GM12878 (cell line): ENCODE results near the gene MAST1. TPM values are rescaled to one million over a fixed set of nuclear protein-coding genes. Genes with fewer than 3 reads are reported as not detected.

Experiments used
- CEBPB ChIP-seq, 2 experiments: fragments of 150-350 bp in 1 of 2; IDR thresholded peaks; 2 replicates each; pipeline ENCODE4 v1.6.1; 2012 to 2014; ENCODE audit warnings: low read depth in 2 of 2, low read length in 2 of 2, borderline replicate concordance in 1 of 2, inconsistent platforms in 1 of 2
- EGR1 ChIP-seq, 2 experiments: IDR thresholded peaks; 1 replicate in 1 of 2; 2 replicates in 1 of 2; pipeline ENCODE4 v1.6.1; 2011 to 2012; ENCODE audit warnings: low read depth in 2 of 2, low read length in 2 of 2, borderline replicate concordance in 1 of 2, mild to moderate bottlenecking in 1 of 2, moderate library complexity in 1 of 2
- EP300 ChIP-seq, 2 experiments: fragments of 150-350 bp in 1 of 2; IDR thresholded peaks; 2 replicates each; pipeline ENCODE4 v1.6.1; 2011 to 2012; ENCODE audit warnings: low read depth in 2 of 2, low read length in 2 of 2, borderline replicate concordance in 1 of 2, improper control_type of control experiment in 1 of 2, inconsistent platforms in 1 of 2; ENCODE audit not compliant: control insufficient read depth in 1 of 2
- JUND ChIP-seq: IDR thresholded peaks from 2 replicates; pipeline ENCODE4 v1.6.1; 2012; ENCODE audit warnings: low read depth, mild to moderate bottlenecking, low read length, improper control_type of control experiment, moderate library complexity
- NR2C1 ChIP-seq: fragments of 450-650 bp; IDR thresholded peaks from 2 replicates; pipeline ENCODE4 v1.6.1; 2017; ENCODE audit warnings: antibody characterized with exemption, mild to moderate bottlenecking, moderate library complexity
- POLR2A ChIP-seq: IDR thresholded peaks from 2 replicates; pipeline ENCODE4 v1.6.1; 2011; ENCODE audit warnings: low read depth, mild to moderate bottlenecking, low read length
- POLR2AphosphoS5 ChIP-seq: IDR thresholded peaks from 2 replicates; pipeline ENCODE4 v1.6.1; 2011; ENCODE audit warnings: mild to moderate bottlenecking, low read length, inconsistent platforms
- RB1 ChIP-seq: fragments of 450-650 bp; formaldehyde crosslinking; IDR thresholded peaks from 2 replicates; pipeline ENCODE4 v1.6.1; 2017; ENCODE audit warnings: mild to moderate bottlenecking, borderline replicate concordance
- RCOR1 ChIP-seq: conservative IDR thresholded peaks from 2 replicates; pipeline ENCODE4 v1.6.1; 2012; ENCODE audit warnings: low read depth, low read length, improper control_type of control experiment
- SIX5 ChIP-seq: IDR thresholded peaks from 2 replicates; pipeline ENCODE4 v1.6.1; 2011; ENCODE audit warnings: mild to moderate bottlenecking, low read depth, low read length, moderate library complexity; ENCODE audit not compliant: severe bottlenecking
- SREBF1 ChIP-seq: IDR thresholded peaks from 2 replicates; pipeline ENCODE4 v1.6.1; 2012; ENCODE audit warnings: mild to moderate bottlenecking, low read length
- ZBED1 ChIP-seq: IDR thresholded peaks from 2 replicates; pipeline ENCODE4 v1.6.1; 2016; ENCODE audit warnings: borderline replicate concordance
- ZNF384 ChIP-seq: IDR thresholded peaks from 2 replicates; pipeline ENCODE4 v1.6.1; 2012; ENCODE audit warnings: low read depth, mild to moderate bottlenecking, low read length, improper control_type of control experiment, borderline replicate concordance
- polyA plus RNA-seq, 11 experiments: library from polyadenylated mRNA; depleted of rRNA in 4 of 11; unstranded in 6 of 11; stranded (reverse) in 5 of 11; fragments of >200 nt; fragmentation: Nextera tagmentation in 4 of 11; fragmentation: Illumina TruSeq in 1 of 11; extraction: Ambion mirVana in 4 of 11; extraction: Trizol in 1 of 11; gene quantifications; 1 replicate in 1 of 11; 2 replicates in 10 of 11; pipeline versions ENCODE4 v1.2.1 to v1.2.3, GENCODE V29; 2011 to 2016; ENCODE audit warnings: inconsistent platforms in 2 of 11, missing spikeins in 2 of 11, low read depth in 1 of 11
- total RNA-seq, 4 experiments: library from RNA; depleted of rRNA in 3 of 4; stranded (reverse); fragments of >200 nt in 3 of 4; fragmentation: Illumina TruSeq in 1 of 4; extraction: Trizol in 1 of 4; gene quantifications; 2 replicates each; pipeline versions ENCODE4 v1.2.1 to v1.2.3, GENCODE V29; 2013 to 2021
- TF ChIP-seq, protein P1 (sequence below): fragments of 450-650 bp; IDR thresholded peaks from 2 replicates; pipeline ENCODE4 v1.6.1; 2016; ENCODE audit warnings: mild to moderate bottlenecking, moderate library complexity, borderline replicate concordance
- TF ChIP-seq, protein P2 (sequence below): fragments of 450-650 bp; IDR thresholded peaks from 2 replicates; pipeline ENCODE4 v1.6.1; 2017; ENCODE audit warnings: mild to moderate bottlenecking, moderate library complexity
- TF ChIP-seq, protein P3 (sequence below): IDR thresholded peaks from 2 replicates; pipeline ENCODE4 v1.6.1; 2011; ENCODE audit warnings: borderline replicate concordance, low read depth, mild to moderate bottlenecking, moderate library complexity, low read length; ENCODE audit not compliant: insufficient read depth, poor library complexity, severe bottlenecking
- TF ChIP-seq, protein P4 (sequence below): fragments of 450-650 bp; IDR thresholded peaks from 2 replicates; pipeline ENCODE4 v1.6.1; 2016; ENCODE audit warnings: mild to moderate bottlenecking

MAST1 gene
- total and polyA plus RNA-seq, 10 of the 15 experiments (the other 5 are each of a cell fraction or from before 2014, with no cell fraction given): 0.08 to 0.79 (median 0.44) TPM; not detected in 1

DNA sequence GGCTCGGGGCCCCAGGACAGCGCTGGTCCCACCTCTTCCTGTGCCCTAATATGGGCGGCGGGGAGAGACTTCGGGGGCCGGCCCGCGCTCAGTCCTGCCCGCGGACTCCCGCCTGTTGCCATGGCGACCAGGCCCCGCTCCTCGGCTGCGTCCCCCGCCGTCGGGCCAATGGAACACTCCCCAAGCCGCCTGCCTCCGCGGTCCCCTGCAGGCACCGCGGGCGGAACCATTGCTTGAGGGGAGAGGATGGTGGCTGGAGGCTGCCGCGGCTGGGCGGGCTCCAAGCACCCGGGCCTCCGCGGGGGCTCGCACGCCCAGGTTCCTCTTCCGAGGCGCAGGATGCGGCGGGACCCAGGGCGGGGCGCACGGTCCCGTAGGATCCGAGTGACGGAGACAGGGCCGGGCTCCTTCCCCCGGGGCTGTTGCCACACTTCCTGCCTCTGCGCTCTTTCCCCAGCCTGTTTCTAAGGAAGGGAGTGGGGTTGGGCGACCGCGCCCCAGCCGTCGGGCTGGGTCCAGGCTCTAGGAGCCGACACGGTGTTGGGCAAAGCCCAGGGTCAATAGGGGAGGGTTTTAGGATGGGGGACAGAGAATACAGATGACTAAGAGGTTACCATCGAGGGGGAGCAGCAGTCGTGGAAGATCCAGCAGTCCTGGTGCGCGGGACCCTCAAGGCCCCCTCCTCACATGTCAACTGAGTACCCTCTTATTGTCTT, 48.3 kb upstream of the MAST1 start (continued):
- TF ChIP-seq, protein P1, sequence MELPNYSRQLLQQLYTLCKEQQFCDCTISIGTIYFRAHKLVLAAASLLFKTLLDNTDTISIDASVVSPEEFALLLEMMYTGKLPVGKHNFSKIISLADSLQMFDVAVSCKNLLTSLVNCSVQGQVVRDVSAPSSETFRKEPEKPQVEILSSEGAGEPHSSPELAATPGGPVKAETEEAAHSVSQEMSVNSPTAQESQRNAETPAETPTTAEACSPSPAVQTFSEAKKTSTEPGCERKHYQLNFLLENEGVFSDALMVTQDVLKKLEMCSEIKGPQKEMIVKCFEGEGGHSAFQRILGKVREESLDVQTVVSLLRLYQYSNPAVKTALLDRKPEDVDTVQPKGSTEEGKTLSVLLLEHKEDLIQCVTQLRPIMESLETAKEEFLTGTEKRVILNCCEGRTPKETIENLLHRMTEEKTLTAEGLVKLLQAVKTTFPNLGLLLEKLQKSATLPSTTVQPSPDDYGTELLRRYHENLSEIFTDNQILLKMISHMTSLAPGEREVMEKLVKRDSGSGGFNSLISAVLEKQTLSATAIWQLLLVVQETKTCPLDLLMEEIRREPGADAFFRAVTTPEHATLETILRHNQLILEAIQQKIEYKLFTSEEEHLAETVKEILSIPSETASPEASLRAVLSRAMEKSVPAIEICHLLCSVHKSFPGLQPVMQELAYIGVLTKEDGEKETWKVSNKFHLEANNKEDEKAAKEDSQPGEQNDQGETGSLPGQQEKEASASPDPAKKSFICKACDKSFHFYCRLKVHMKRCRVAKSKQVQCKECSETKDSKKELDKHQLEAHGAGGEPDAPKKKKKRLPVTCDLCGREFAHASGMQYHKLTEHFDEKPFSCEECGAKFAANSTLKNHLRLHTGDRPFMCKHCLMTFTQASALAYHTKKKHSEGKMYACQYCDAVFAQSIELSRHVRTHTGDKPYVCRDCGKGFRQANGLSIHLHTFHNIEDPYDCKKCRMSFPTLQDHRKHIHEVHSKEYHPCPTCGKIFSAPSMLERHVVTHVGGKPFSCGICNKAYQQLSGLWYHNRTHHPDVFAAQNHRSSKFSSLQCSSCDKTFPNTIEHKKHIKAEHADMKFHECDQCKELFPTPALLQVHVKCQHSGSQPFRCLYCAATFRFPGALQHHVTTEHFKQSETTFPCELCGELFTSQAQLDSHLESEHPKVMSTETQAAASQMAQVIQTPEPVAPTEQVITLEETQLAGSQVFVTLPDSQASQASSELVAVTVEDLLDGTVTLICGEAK: peak; percentile 64; the same call in 1 of the 2 replicates
- TF ChIP-seq RCOR1 (0 out of 2 replicates have a peak, but pooled peaks have one; percentile 61), SIX5 (peak; percentile 47), ZNF384 (0 out of 2 replicates have a peak, but pooled peaks have one; percentile 18), ZBED1 (no peak), SREBF1 (peak; percentile 96), CEBPB (IDR thresholded peaks at IDR 0.05; ENCODE audit: borderline replicate concordance in 1 of 2, low read depth in 2 of 2, low read length in 2 of 2) (peak in 1 of 2 experiments; percentile 34; a peak in 1 of 4 replicates), EGR1 (IDR thresholded peaks at IDR 0.05; ENCODE audit: borderline replicate concordance in 1 of 2, low read depth in 2 of 2, low read length in 2 of 2) (peak in 1 of 2 experiments; percentile 18; a peak in 1 of 3 replicates), POLR2A (no peak), NR2C1 (peak; percentile 36; the same call in 1 of the 2 replicates), POLR2AphosphoS5 (peak; percentile 20), RB1 (peak; percentile 94), EP300 (IDR thresholded peaks at IDR 0.05; ENCODE audit: borderline replicate concordance in 1 of 2, control insufficient read depth in 1 of 2, low read depth in 2 of 2, low read length in 2 of 2) (0 out of 4 replicates have a peak, but pooled peaks of 1 of the 2 experiments have one; percentile 9), JUND (peak; percentile 99)
- TF ChIP-seq, protein P2, sequence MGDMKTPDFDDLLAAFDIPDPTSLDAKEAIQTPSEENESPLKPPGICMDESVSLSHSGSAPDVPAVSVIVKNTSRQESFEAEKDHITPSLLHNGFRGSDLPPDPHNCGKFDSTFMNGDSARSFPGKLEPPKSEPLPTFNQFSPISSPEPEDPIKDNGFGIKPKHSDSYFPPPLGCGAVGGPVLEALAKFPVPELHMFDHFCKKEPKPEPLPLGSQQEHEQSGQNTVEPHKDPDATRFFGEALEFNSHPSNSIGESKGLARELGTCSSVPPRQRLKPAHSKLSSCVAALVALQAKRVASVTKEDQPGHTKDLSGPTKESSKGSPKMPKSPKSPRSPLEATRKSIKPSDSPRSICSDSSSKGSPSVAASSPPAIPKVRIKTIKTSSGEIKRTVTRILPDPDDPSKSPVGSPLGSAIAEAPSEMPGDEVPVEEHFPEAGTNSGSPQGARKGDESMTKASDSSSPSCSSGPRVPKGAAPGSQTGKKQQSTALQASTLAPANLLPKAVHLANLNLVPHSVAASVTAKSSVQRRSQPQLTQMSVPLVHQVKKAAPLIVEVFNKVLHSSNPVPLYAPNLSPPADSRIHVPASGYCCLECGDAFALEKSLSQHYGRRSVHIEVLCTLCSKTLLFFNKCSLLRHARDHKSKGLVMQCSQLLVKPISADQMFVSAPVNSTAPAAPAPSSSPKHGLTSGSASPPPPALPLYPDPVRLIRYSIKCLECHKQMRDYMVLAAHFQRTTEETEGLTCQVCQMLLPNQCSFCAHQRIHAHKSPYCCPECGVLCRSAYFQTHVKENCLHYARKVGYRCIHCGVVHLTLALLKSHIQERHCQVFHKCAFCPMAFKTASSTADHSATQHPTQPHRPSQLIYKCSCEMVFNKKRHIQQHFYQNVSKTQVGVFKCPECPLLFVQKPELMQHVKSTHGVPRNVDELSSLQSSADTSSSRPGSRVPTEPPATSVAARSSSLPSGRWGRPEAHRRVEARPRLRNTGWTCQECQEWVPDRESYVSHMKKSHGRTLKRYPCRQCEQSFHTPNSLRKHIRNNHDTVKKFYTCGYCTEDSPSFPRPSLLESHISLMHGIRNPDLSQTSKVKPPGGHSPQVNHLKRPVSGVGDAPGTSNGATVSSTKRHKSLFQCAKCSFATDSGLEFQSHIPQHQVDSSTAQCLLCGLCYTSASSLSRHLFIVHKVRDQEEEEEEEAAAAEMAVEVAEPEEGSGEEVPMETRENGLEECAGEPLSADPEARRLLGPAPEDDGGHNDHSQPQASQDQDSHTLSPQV: 0 out of 2 replicates have a peak, but pooled peaks have one; percentile 37
- TF ChIP-seq, protein P3, sequence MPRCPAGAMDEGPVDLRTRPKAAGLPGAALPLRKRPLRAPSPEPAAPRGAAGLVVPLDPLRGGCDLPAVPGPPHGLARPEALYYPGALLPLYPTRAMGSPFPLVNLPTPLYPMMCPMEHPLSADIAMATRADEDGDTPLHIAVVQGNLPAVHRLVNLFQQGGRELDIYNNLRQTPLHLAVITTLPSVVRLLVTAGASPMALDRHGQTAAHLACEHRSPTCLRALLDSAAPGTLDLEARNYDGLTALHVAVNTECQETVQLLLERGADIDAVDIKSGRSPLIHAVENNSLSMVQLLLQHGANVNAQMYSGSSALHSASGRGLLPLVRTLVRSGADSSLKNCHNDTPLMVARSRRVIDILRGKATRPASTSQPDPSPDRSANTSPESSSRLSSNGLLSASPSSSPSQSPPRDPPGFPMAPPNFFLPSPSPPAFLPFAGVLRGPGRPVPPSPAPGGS: no peak
- TF ChIP-seq, protein P4, sequence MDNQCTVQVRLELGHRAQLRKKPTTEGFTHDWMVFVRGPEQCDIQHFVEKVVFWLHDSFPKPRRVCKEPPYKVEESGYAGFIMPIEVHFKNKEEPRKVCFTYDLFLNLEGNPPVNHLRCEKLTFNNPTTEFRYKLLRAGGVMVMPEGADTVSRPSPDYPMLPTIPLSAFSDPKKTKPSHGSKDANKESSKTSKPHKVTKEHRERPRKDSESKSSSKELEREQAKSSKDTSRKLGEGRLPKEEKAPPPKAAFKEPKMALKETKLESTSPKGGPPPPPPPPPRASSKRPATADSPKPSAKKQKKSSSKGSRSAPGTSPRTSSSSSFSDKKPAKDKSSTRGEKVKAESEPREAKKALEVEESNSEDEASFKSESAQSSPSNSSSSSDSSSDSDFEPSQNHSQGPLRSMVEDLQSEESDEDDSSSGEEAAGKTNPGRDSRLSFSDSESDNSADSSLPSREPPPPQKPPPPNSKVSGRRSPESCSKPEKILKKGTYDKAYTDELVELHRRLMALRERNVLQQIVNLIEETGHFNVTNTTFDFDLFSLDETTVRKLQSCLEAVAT: peak; percentile 76; the same call in 1 of the 2 replicates
